Peyer's patch (tissue), 4 donors: Measurements from ENCODE around the gene SEMA3B. TPM values are rescaled to one million over a fixed set of nuclear protein-coding genes. Genes with fewer than 3 reads are reported as not detected.

ENCODE experiments used
- DNase-seq, 3 donors: peaks; one replicate each; pipeline ENCODE4 v3.0.0-alpha.2; 2017 to 2019
- H3K27ac ChIP-seq, 4 donors: fragments of 200-600 bp; sonication (generic); one replicate each; pipeline ENCODE4 v1.5.1; 2016 to 2019
- H3K27me3 ChIP-seq, 2 donors: fragments of 200-600 bp; sonication (generic); one replicate each; pipeline ENCODE4 v1.5.1; 2019
- H3K36me3 ChIP-seq, 3 donors: fragments of 200-600 bp; sonication (generic); one replicate each; pipeline ENCODE4 v1.5.1; 2016 to 2019
- H3K4me1 ChIP-seq, 4 donors: fragments of 200-600 bp; sonication (generic); one replicate each; pipeline ENCODE4 v1.5.1; 2016 to 2019
- H3K4me3 ChIP-seq, 4 donors: fragments of 200-600 bp; sonication (generic); 1 replicate in 3 of 4; 2 replicates in 1 of 4; pipeline ENCODE4 v1.5.1; 2016 to 2019; ENCODE audit warnings: mild to moderate bottlenecking in 1 of 4
- H3K9me3 ChIP-seq, 4 donors: fragments of 200-600 bp; sonication (generic); one replicate each; pipeline ENCODE4 v1.5.1; 2016 to 2019; ENCODE audit warnings: mild to moderate bottlenecking in 1 of 4
- CTCF ChIP-seq, 6 experiments: fragments of 450-650 bp in 4 of 6; fragments of 200-600 bp in 2 of 6; sonication (generic) in 1 of 6; IDR thresholded peaks; one replicate each; pipeline ENCODE4 v1.5.1; 2017 to 2019; ENCODE audit warnings: antibody characterized with exemption in 6 of 6, mild to moderate bottlenecking in 3 of 6, moderate library complexity in 1 of 6
- POLR2A ChIP-seq, 2 donors: fragments of 450-650 bp; IDR thresholded peaks; one replicate each; pipeline ENCODE4 v1.5.1; 2017; ENCODE audit warnings: antibody characterized with exemption in 2 of 2, mild to moderate bottlenecking in 2 of 2, moderate library complexity in 2 of 2
- total RNA-seq, 4 donors: library from RNA; depleted of rRNA; stranded (reverse); fragments of >200 nt; gene quantifications; one replicate each; pipeline ENCODE4 v1.1.0, GENCODE V29; 2016

The SEMA3B gene
- total RNA-seq, 4 donors from 2014 or later, result 56.1 to 367 (median 267) TPM

GRCh38 chr3:50272911-50273688 lies 4.2 kb downstream of the SEMA3B start:
- H3K9me3 ChIP-seq, result no peaks in the 10 kb centered on the region
- DNase-seq, result peak; percentile 84 to 94 (median 94)
- H3K4me1 ChIP-seq, result peaks cover 6 to 55% (median 18%) of the 10 kb centered on the region in 4 donors
- TF ChIP-seq POLR2A (IDR thresholded peaks at IDR 0.05) (no peak), CTCF (IDR thresholded peaks at IDR 0.05) (peak; percentile 96 to 100 (median 98))
- H3K36me3 ChIP-seq, result peaks cover 0 to 15% (median 0%) of the 10 kb centered on the region in 3 donors
- no peaks in the 10 kb centered on the region for H3K27me3 ChIP-seq
- H3K4me3 ChIP-seq, result peak overlapping the region; percentile 11 to 60 (median 29)
- H3K27ac ChIP-seq, result peak overlapping the region in 1 of 4 donors; percentile 50

GRCh38 chr3:50273689-50274065 lies 4.7 kb downstream of the SEMA3B start:
- H3K4me1 ChIP-seq, result peaks cover 5 to 49% (median 18%) of the 10 kb centered on the region in 4 donors
- no peak for DNase-seq
- peak overlapping the region in 2 of 4 donors; percentile 34 to 60 for H3K4me3 ChIP-seq
- H3K27me3 ChIP-seq, result no peaks in the 10 kb centered on the region
- no peak overlapping the region for H3K27ac ChIP-seq
- no peaks in the 10 kb centered on the region for H3K9me3 ChIP-seq
- TF ChIP-seq POLR2A (IDR thresholded peaks at IDR 0.05), result no peak
- no peak for TF ChIP-seq CTCF (IDR thresholded peaks at IDR 0.05)
- H3K36me3 ChIP-seq, result peaks cover 0 to 15% (median 0%) of the 10 kb centered on the region in 3 donors

DNA sequence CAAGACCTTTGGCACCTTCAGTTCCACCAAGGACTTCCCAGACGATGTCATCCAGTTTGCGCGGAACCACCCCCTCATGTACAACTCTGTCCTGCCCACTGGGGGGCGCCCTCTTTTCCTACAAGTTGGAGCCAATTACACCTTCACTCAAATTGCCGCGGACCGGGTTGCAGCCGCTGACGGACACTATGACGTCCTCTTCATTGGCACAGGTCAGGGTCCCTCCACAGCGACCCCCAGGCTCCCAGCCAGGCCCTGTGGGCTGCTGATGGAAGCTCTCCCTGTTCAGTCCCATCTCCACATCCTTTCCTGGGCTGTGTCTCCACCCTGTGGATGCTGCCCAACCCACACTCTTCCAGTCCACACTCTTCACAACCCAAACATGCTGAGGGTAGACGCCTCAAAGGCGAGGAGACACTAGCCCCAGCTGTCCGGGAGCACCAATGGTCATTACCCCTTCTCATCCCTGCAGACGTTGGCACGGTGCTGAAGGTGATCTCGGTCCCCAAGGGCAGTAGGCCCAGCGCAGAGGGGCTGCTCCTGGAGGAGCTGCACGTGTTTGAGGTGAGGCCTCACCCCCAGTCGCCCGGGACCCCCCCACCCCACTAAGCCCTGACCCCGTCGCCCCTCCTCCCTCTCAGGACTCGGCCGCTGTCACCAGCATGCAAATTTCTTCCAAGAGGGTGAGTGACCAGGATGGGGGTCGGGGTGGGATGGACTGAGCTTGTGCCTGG lies 5.6 kb downstream of the SEMA3B start:
- Histone ChIP-seq H3K27ac (peak overlapping the region in 1 of 4 donors; percentile 9), H3K9me3 (no peaks in the 10 kb centered on the region), H3K36me3 (peaks cover 0 to 15% (median 0%) of the 10 kb centered on the region in 3 donors), H3K27me3 (no peaks in the 10 kb centered on the region), H3K4me3 (no peak overlapping the region), H3K4me1 (peaks cover 5 to 40% (median 18%) of the 10 kb centered on the region in 4 donors)
- TF ChIP-seq POLR2A (IDR thresholded peaks at IDR 0.05), result no peak
- TF ChIP-seq CTCF (IDR thresholded peaks at IDR 0.05), result peak; percentile 69 to 80 (median 76)
- DNase-seq, result peak; percentile 64 to 88 (median 85)

GRCh38 chr3:50275141-50275995 lies 6.4 kb downstream of the SEMA3B start:
- no peak overlapping the region for H3K27ac ChIP-seq
- DNase-seq, result no peak
- H3K4me3 ChIP-seq, result no peak overlapping the region
- peaks cover 0 to 15% (median 0%) of the 10 kb centered on the region in 3 donors for H3K36me3 ChIP-seq
- no peaks in the 10 kb centered on the region for H3K27me3 ChIP-seq
- H3K4me1 ChIP-seq, result peaks cover 5 to 32% (median 18%) of the 10 kb centered on the region in 4 donors
- TF ChIP-seq CTCF (IDR thresholded peaks at IDR 0.05) (no peak), POLR2A (IDR thresholded peaks at IDR 0.05) (no peak)
- H3K9me3 ChIP-seq, result no peaks in the 10 kb centered on the region
